Activated CD8-positive, alpha-beta memory T cell treated with anti-CD3 and anti-CD28 coated beads, Interleukin-2, amount 50 U/mL, for 1 hour (primary cell): ENCODE data around the gene TTC7B.

Experiments used
- DNase-seq: peaks from one replicate; pipeline ENCODE4 v3.0.0-alpha.2; 2020; ENCODE audit errors: extremely low read depth

The TTC7B gene

GRCh38 chr14:90558983-90559590 is 257.1 kb downstream of the TTC7B start:
- no peak for DNase-seq

GRCh38 chr14:90558041-90558982 is 257.9 kb downstream of the TTC7B start:
- no peak for DNase-seq

DNA sequence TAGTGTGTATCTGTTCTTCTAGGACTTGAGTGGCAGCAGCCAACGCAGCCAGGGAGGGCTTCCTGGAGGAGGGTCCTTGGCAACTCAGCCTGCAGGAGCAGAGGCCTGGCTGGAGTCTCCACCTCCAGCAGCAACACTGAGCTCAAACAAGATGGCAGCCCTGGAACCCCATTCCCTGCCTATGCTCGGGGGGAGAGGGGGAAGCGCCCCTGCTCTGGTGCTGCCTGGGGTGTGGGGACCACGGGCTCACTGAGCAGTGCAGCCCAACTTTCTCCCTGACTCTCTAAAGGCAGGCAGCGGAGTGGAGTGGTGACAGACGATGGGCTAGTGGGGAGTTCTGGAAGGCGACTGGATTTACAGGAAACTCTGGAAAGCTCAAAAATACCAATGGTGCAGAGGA is 258.7 kb downstream of the TTC7B start:
- no peak for DNase-seq

- no peak for DNase-seq
Measured at GRCh38 chr14:90556666-90557450, 259.4 kb downstream of the TTC7B start.

DNA sequence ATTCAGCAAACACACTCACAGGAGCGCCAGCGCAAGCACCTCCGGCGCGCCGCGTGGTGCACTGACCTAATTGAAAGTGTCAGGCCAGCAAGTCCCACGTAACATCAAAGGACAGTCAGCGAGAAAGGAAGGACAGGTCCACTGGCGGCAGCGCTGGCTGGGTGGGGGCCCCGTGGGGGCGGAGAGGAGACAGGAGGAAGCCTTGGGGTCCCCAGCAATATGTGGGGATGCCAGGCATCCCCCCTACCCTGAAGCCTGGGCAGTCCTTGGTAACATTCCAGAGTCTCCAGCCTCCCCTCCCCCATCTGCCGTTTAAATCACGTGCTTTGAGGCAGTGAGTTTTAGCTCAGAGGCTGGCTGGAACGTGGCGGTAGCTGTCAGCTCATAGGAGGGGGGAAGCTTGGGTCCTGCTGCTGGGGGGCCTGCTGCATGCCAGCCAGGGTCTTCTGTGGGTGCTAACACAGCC is 260.2 kb downstream of the TTC7B start:
- no peak for DNase-seq

- no peak for DNase-seq
Measured at GRCh38 chr14:90555126-90556011, 260.9 kb downstream of the TTC7B start.

DNA sequence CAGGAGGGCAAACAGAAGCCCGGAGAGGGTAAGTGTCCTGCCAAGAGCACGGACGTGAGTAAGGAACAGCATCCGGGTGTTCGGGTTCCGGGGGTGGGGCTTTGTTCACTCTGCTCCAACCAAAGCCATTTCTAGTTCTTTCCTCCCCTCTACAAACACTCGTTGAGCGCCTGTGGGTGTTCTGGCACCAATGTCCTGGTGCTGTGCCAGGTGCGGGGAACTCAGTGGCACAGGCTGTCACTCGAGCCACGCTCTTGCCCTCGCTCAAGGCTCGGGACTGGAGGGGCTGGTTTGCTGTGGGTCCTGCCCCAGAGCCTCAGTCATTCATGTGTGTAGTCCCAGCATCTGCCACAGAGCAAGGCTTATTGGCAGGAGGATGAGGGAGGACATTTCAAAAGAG is 261.9 kb downstream of the TTC7B start:
- no peak for DNase-seq

DNA sequence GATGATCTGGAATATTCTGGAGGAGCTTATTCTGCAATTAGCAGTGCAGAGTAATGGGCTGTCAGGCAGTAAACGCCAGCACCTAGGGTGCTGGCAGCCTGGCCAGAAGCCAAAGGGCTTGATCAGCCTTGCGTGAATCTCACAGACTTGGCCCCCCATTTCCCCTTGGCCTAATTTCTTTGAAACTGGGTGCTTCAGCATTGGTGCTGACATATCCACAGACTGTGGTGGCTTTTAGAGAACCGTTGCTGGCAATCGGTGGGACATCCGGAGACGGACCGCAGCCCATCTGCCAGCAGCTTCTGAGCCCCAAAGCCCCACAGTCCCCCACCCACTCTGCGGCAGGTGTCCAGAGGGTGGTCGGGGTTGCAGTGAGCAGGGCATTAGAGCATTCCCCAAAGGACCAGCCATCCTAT is 262.3 kb downstream of the TTC7B start:
- no peak for DNase-seq

DNA sequence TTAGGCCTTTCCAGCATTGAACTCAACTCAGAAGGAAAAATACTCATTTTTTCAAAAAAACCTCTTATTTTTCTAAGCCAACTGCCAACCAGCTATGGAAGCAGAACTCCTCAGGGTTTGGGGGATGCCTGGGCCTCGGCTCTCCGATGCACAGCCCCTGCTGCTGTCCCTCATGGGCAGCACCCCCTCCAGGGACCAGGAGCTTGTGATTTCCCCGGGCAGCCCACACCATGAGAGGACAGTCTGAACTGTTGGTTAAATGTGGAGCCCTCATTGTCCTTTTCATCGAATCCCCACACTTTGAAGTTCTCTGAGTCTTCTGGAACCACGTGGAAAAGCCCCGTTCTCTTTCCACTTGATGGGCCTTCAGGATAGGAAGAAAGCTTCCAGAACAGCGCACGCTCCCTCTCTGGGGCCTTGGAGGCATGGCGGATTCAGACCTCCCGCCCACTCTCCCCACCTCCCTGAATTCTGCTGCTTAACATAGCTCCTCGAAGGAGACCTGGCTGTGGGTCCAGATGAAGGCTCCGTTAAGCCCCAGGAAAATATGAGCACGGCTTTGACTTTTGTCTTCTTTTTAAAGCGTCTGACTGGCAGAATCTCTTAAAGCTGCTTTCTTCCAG is 262.8 kb downstream of the TTC7B start:
- no peak for DNase-seq

- DNase-seq, result no peak
Measured at GRCh38 chr14:90552465-90553297, 263.5 kb downstream of the TTC7B start.

DNA sequence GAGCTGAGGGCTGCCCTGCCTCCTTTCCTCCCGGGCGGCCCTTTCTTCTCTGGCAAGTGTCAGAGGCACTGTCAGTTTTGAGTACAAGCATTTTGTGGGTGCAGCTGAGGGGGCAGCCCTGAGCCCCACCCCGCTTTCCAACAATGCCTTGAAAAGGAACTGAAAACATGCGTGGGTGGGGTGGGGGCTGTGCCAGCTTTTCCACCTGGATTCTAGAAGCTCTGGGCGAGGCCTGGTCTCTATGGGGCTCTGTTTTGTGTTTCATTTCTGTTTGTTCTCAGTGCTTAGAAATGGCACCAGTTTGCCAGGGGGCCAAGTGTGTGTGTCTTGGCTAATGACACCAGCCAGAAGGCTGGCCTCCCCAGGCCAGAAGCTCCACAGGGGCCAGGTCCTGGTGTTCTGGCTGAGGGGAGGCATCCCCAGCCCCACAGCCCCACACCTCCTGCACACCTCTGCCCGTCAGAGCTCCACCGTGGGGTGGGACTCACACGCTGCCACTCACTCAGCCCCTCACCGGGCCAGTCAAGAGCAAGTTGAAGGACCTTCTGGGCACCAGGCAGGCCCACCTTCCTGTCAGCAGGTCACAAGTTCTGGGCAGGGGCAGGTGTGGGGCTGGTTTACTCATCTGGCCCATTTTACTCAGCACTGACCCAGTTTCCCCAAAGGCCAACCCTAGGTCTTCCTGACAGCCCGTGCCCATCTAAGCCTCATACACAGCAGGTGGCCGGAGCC is 264.3 kb downstream of the TTC7B start:
- DNase-seq, result no peak

DNA sequence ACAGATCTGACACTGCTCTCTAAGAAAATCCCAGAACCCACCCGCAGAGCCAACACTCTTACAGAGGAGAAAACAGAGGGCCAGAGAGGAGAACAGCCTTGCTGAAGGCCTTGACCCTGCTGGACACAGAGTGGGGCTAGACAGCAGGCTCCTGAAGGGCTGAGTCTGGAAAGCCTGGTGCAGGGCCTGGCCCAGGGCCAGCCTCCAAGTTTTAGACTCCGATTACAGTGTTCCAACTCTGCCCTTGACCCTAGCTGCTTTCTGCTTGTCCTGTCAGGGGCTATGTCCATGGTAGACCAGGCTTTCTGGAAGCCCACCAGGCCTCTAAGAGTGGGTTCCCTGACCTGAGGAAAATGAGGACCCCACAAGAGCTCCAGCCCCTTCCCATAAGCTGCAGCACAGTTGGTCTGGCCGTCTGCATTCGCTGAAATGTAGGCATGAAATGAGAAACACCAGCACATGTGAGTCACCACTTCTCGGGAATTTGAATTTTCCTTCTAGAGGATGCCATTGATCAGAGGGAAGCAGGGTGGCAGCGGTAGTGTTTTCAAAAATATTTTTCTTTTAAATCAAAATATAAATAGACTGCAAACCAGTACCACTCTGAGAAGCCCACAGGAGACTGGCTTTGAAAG is 265.0 kb downstream of the TTC7B start:
- DNase-seq, result no peak

- no peak for DNase-seq
Measured at GRCh38 chr14:90549794-90550641, 266.2 kb downstream of the TTC7B start.

- no peak for DNase-seq
Measured at GRCh38 chr14:90548455-90548854, 267.8 kb downstream of the TTC7B start.

- DNase-seq, result no peak
Measured at GRCh38 chr14:90547968-90548367, 268.3 kb downstream of the TTC7B start.

DNA sequence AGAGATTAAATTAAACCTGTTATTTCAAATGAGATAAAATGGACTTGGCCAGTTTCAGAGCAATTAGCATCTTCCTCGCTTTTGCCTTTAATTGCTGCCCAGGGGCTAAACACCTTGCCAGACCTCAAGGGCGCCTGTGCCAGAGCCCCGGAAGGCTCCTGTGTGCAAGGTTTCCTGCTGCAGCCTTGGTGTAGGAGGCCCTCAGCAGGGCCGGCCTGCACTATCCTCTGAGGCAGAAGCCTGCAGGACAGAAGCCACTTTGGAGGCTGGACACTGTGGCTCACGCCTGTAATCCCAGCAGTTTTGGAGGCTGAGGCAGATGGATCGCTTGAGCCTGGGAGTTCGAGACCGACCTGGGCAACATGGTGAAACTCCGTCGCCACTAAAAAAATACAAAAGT is 269.0 kb downstream of the TTC7B start:
- no peak for DNase-seq

GRCh38 chr14:90546767-90547166 is 269.5 kb downstream of the TTC7B start:
- DNase-seq, result no peak
